Measurements from ENCODE around the gene TLCD3A. TPM values are rescaled to one million over a fixed set of nuclear protein-coding genes. Genes with fewer than 3 reads are reported as not detected.
"Not testable (repeated sequence)": the region's sequence is repeated elsewhere in the genome, so short reads cannot be mapped to it uniquely, and the experiment has no call there.

Gene TLCD3A
- total RNA-seq = 11.5 TPM
- long read RNA-seq, transcript FAM57A-202 (5 exons, 2,412 nt) = major isoform, 42 of 56 reads
- long read RNA-seq, partial matches to known transcripts = 5 of 56 reads
- long read RNA-seq, other reads (novel, unspliced or antisense) = 6 of 56 reads

- peak; percentile 91 for DNase-seq (ENCODE audit: low spot score)
These were observed at the start of gene TLCD3A for GRCh38 chr17:732067-732901. TSS of gene TLCD3A (plus strand) at chr17:732596. CDS start at chr17:732648, 52 bp downstream.

DNA sequence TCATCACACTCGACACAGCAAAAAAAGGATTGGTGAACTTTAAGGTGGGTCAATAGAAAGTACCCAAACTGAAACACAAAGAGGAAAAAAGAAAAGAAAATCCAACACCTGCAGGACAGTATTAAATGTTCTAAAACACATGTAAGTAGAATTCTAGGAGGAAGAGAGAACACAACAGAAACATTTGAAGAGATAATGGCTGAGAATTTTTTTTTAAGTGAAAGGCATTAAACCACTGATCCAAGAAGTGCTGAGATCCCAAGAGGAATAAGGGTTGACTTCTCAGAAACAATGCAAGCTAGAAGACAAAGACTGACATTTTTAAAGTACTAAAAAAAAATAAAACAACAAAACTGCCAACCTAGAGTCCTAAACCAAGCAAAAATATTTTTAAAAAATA is 49.4 kb upstream of the TLCD3A start:
- DNase-seq (ENCODE audit: low spot score) = no peak

GRCh38 chr17:683499-684254 is 48.7 kb upstream of the TLCD3A start:
- no peak for DNase-seq (ENCODE audit: low spot score)

GRCh38 chr17:685006-685405 is 47.4 kb upstream of the TLCD3A start:
- DNase-seq (ENCODE audit: low spot score) = no peak

GRCh38 chr17:688100-688989 is 44.1 kb upstream of the TLCD3A start:
- no peak for DNase-seq (ENCODE audit: low spot score)

- no peak for DNase-seq (ENCODE audit: low spot score)
These were observed 42.7 kb upstream of the TLCD3A start for GRCh38 chr17:689556-690275.

GRCh38 chr17:690361-690760 is 42.0 kb upstream of the TLCD3A start:
- no peak for DNase-seq (ENCODE audit: low spot score)

- DNase-seq (ENCODE audit: low spot score) = no peak
These were observed 41.0 kb upstream of the TLCD3A start for GRCh38 chr17:691423-691822.

- DNase-seq (ENCODE audit: low spot score) = no peak
These were observed 40.3 kb upstream of the TLCD3A start for GRCh38 chr17:692116-692515.

GRCh38 chr17:693791-694638 is 38.4 kb upstream of the TLCD3A start:
- no peak for DNase-seq (ENCODE audit: low spot score)

GRCh38 chr17:696369-696768 is 36.0 kb upstream of the TLCD3A start:
- no peak for DNase-seq (ENCODE audit: low spot score)

- DNase-seq (ENCODE audit: low spot score) = no peak
These were observed 34.7 kb upstream of the TLCD3A start for GRCh38 chr17:697682-698081.

GRCh38 chr17:698096-698495 is 34.3 kb upstream of the TLCD3A start:
- not testable (repeated sequence) for DNase-seq (ENCODE audit: low spot score)

DNA sequence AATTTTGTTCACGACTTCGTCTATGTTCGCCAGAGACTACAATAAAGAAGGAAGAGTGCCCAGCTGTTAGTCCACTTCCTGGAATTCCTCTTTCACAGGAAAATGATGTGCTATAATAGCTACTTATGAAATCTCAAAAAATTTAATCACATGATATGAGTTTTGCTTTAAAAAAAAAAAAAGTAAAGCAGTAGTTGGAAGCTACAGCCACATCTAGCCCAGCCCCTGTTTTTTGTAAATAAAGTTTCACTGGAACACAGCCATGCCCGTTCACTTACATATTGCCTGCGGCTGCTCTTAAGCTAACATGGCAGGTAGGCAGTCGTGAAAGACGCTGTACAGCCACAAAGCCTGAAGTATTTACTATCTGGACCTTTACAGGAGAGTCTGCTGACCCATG is 33.1 kb upstream of the TLCD3A start:
- DNase-seq (ENCODE audit: low spot score) = no peak

DNA sequence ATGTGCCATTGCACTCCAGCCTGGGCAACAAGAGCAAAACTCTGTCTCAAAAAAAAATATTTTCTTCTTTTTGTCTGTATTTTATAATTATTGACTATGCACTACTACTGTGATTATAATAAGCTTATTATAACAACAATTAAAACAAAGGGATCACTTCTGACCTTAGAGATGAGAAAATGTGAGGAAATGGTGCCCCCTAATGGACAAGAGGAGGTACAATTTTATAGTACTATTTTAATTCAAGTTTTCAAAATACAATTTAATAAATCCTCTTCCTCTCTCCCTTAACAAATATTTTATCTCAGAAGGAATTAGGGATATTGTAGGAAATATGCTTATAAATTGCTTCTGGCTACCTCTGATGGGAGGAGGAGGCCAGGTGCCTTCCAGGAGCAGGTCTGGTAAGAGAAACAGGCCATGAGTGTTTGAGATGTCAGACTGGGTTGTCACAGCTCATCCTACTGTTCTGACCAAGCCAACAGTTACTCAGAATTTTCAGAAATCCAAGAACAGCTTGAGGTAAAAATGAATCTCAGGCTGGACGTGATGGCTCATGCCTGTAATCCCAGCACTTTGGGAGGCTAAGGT is 31.8 kb upstream of the TLCD3A start:
- DNase-seq (ENCODE audit: low spot score) = no peak

DNA sequence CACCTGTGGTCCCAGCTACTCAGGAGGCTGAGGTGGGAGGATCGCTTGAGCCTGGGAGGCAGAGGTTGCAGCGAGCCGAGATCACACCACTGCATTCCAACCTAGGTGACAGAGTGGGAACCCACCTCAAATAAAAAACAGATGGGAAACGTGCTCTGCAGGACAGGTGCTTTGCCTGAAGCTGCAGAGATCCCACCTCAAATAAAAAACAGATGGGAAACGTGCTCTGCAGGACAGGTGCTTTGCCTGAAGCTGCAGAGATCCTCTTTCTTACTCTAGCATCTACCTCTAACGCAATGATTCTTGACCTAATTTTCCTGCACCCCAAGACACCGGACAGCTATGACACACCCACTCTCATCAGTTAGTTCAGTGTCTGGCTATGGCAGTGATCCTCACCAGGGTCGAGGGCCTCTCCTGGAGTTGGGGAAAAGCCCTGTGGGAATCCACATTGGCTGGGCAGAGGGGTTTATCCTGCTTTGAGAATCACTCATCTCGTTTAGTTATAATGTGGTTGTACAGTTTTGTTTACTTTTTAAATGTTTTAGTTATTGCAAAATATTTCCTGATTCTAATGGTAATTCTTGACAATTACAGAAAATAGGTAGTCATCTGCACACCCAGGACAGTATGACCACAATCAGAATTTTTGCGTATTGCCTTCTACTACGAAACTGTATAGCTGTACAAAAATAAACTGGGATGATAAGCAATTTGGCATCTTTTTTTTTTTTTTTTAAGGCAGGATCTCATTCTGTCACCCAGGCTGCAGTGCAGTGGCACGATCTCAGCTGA is 29.1 kb upstream of the TLCD3A start:
- DNase-seq (ENCODE audit: low spot score) = no peak

DNA sequence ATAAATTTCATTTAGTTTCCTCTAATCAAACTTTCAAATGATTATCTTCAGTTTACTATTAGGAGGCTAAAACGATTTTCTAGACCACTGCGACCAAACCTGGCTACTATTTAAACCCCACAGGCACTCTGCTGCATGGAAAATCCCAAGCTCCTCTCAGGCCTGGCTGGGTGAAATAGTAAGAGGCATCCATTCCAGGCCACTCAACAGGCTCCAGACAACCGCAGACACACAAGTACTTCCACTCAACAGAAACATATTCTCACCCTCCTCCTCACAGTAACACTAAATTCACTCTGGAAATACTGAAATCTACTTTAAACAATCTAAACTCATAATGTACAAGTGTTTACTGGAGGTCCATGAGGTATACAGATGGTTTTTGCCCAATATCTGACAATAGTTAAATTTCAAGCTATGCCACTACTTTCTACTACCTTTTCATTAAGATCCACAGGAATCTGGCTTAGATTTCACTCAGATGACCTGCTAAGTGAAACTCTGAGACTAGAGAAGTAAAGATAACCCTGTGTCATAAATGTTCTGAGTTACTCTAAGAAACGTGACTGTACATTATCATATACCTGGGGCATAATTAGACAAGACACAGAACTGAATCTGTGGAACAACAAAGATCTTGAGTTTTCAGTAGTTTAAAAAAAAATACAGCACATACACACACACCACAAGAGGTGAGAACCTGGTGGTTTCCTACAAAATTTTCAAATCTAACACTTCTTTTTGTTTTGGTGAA is 28.1 kb upstream of the TLCD3A start:
- DNase-seq (ENCODE audit: low spot score) = no peak

DNA sequence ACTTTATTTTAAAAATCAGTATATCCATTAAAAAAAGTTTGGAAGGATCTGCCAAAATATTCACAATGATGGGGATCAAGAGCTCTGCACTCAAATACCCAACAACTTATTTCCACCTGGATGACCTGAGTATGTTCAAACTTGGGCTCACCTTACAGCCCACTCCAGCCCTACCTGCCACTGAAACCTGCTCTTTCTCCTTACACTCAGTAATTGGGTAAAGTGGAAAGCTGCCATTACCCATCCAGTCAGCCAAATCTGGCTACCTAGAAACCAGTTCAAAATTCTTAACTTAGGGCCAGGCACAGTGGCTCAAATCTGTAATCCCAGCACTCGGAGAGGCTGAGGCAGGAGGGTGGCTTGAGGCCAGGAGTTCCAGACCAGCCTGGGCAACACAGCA is 27.4 kb upstream of the TLCD3A start:
- no peak for DNase-seq (ENCODE audit: low spot score)
